Spleen (tissue), 11 donors: ENCODE measurements around the gene PALLD. TPM values are rescaled to one million over a fixed set of nuclear protein-coding genes. Genes with fewer than 3 reads are reported as not detected.

Source experiments
- DNase-seq: peaks from one replicate; pipeline ENCODE4 v3.0.0-alpha.2; 2020
- H3K27ac ChIP-seq, 8 donors: fragments of 200-600 bp; sonication (generic) in 7 of 8; 1 replicate in 4 of 8; 2 replicates in 4 of 8; pipeline versions ENCODE4 v1.5.0 to v1.8.0; 2016 to 2021; ENCODE audit warnings: inconsistent platforms in 4 of 8, mild to moderate bottlenecking in 4 of 8, moderate library complexity in 1 of 8
- H3K27me3 ChIP-seq, 7 donors: fragments of 200-600 bp; sonication (generic) in 6 of 7; replicated peaks in 1 of 7; 1 replicate in 4 of 7; 2 replicates in 3 of 7; pipeline versions ENCODE4 v1.5.0 to v1.8.0; 2016 to 2021; ENCODE audit warnings: inconsistent platforms in 3 of 7, mild to moderate bottlenecking in 1 of 7
- H3K36me3 ChIP-seq, 6 donors: fragments of 200-600 bp; sonication (generic) in 5 of 6; 1 replicate in 4 of 6; 2 replicates in 2 of 6; pipeline versions ENCODE4 v1.5.0 to v1.8.0; 2016 to 2021; ENCODE audit warnings: inconsistent platforms in 2 of 6
- H3K4me1 ChIP-seq, 6 donors: fragments of 200-600 bp; sonication (generic) in 5 of 6; 1 replicate in 3 of 6; 2 replicates in 3 of 6; pipeline versions ENCODE4 v1.5.0 to v1.8.0; 2016 to 2021; ENCODE audit warnings: inconsistent platforms in 3 of 6
- H3K4me3 ChIP-seq, 8 donors: fragments of 200-600 bp; sonication (generic) in 7 of 8; 1 replicate in 4 of 8; 2 replicates in 4 of 8; pipeline versions ENCODE4 v1.5.0 to v1.8.0; 2016 to 2021; ENCODE audit warnings: inconsistent platforms in 4 of 8, mild to moderate bottlenecking in 4 of 8, moderate library complexity in 2 of 8
- H3K9me3 ChIP-seq, 8 donors: fragments of 200-600 bp; sonication (generic) in 7 of 8; 1 replicate in 4 of 8; 2 replicates in 4 of 8; pipeline versions ENCODE4 v1.5.0 to v1.8.0; 2016 to 2021; ENCODE audit warnings: inconsistent platforms in 4 of 8
- CTCF ChIP-seq, 11 experiments: fragments of 200-600 bp in 7 of 11; fragments of 450-650 bp in 4 of 11; sonication (generic) in 4 of 11; IDR thresholded peaks in 8 of 11; conservative IDR thresholded peaks in 3 of 11; 1 replicate in 7 of 11; 2 replicates in 4 of 11; pipeline versions ENCODE4 v1.4.0 to v1.8.0; 2016 to 2021; ENCODE audit warnings: antibody characterized with exemption in 11 of 11, inconsistent platforms in 4 of 11, mild to moderate bottlenecking in 1 of 11
- POLR2A ChIP-seq, 3 donors: fragments of 450-650 bp; IDR thresholded peaks; one replicate each; pipeline ENCODE4 v1.5.1; 2017; ENCODE audit warnings: antibody characterized with exemption in 3 of 3, mild to moderate bottlenecking in 1 of 3
- POLR2AphosphoS5 ChIP-seq, 3 donors: sonication (generic); formaldehyde crosslinking; IDR thresholded peaks; one replicate each; pipeline ENCODE4 v1.5.1; 2017; ENCODE audit warnings: antibody characterized with exemption in 3 of 3
- WGBS, 5 donors: extraction: QIAGEN DNeasy Blood & Tissue Kit in 3 of 5; methylation state at CpG; one replicate each; pipeline versions ENCODE4 v1.1.5 to v1.1.7; 2013 to 2018; 5-methylcytosine and 5-hydroxymethylcytosine counted together
- intact Hi-C: fragments of 100-400 bp; cut with DNase I; formaldehyde crosslinking; loops from one replicate; pipeline ENCODE4 v1.15.0; 2023; ENCODE audit warnings: low total_unique reads
- polyA plus RNA-seq, 3 donors: library from polyadenylated mRNA; stranded (reverse); fragments of 200-250 nt; gene quantifications; one replicate each; pipeline ENCODE4 v1.2.1, GENCODE V29; 2013
- total RNA-seq, 7 donors: library from RNA; depleted of rRNA in 3 of 7; stranded (reverse); fragments of >200 nt in 3 of 7; fragmentation: NEBNext Ultra II Directional in 4 of 7; extraction: Animal tissue kit (Norgen Biotek cat#: 25700) in 4 of 7; gene quantifications; one replicate each; pipeline versions ENCODE4 v1.1.0 to v1.2.1, GENCODE V29; 2016 to 2021
- donor health status: healthy with polysubstance abuse.
- donor health status: DM: no; HTN: no; CAD: no; lungs with moderate emphysema.
- donor health status: DM: no; HTN: no; CAD: no.
- donor health status: Bipolar disorder and iron deficiency.
- donor health status: healthy.
- donor health status: DM: no; HTN: no; CAD: no.
- donor health status: DM: yes; HTN: yes; CAD: no.

Gene PALLD
- total and polyA plus RNA-seq, 10 donors: 24.3 to 228 (median 142) TPM

- H3K27me3 ChIP-seq: no peaks in the 10 kb centered on the region
- 70 to 81% (median 81%) methylated on average over 3 of the region's 3 CpGs for whole genome bisulfite sequencing, 5 donors
- H3K4me1 ChIP-seq: peaks cover 0 to 18% (median 3%) of the 10 kb centered on the region in 6 donors
- H3K36me3 ChIP-seq: no peaks in the 10 kb centered on the region
- H3K4me3 ChIP-seq: no peak overlapping the region
- intact Hi-C loops: no loop called here
- no peak for TF ChIP-seq POLR2A (IDR thresholded peaks at IDR 0.05)
- TF ChIP-seq CTCF (IDR thresholded peaks at IDR 0.05 in 8 of 11, conservative IDR thresholded peaks at IDR 0.05 in 3 of 11): no peak
- no peak for TF ChIP-seq POLR2AphosphoS5 (IDR thresholded peaks at IDR 0.05)
- peak overlapping the region in 7 of 8 donors; percentile 6 to 66 (median 53) for H3K27ac ChIP-seq
- no peak for DNase-seq
- H3K9me3 ChIP-seq: no peaks in the 10 kb centered on the region
Measured at GRCh38 chr4:168743601-168744000, 246.7 kb downstream of the PALLD start.

- intact Hi-C loops: no loop called here
- Histone ChIP-seq H3K27me3 (no peaks in the 10 kb centered on the region), H3K4me1 (peaks cover 0 to 18% (median 3%) of the 10 kb centered on the region in 6 donors), H3K9me3 (no peaks in the 10 kb centered on the region), H3K36me3 (no peaks in the 10 kb centered on the region), H3K4me3 (no peak overlapping the region), H3K27ac (peak overlapping the region in 7 of 8 donors; percentile 6 to 66 (median 53))
- no peak for DNase-seq
- TF ChIP-seq POLR2A (IDR thresholded peaks at IDR 0.05) (no peak), CTCF (IDR thresholded peaks at IDR 0.05 in 8 of 11, conservative IDR thresholded peaks at IDR 0.05 in 3 of 11) (no peak), POLR2AphosphoS5 (IDR thresholded peaks at IDR 0.05) (no peak)
- WGBS, 5 donors: 65 to 93% (median 73%) methylated on average over 3 to 5 of the region's 5 CpGs
Measured at GRCh38 chr4:168744021-168744420, 247.2 kb downstream of the PALLD start.

- 91 to 100% (median 95%) methylated on average over 1 of the region's 1 CpG for WGBS, 5 donors
- Histone ChIP-seq H3K4me1 (no peaks in the 10 kb centered on the region), H3K36me3 (no peaks in the 10 kb centered on the region), H3K27ac (no peak overlapping the region), H3K27me3 (no peaks in the 10 kb centered on the region), H3K9me3 (no peaks in the 10 kb centered on the region), H3K4me3 (no peak overlapping the region)
- no peak for DNase-seq
- intact Hi-C loops: no loop called here
- TF ChIP-seq POLR2A (IDR thresholded peaks at IDR 0.05) (no peak), CTCF (IDR thresholded peaks at IDR 0.05 in 8 of 11, conservative IDR thresholded peaks at IDR 0.05 in 3 of 11) (no peak), POLR2AphosphoS5 (IDR thresholded peaks at IDR 0.05) (no peak)
Measured at GRCh38 chr4:168748807-168749206, 252.0 kb downstream of the PALLD start.

- no peaks in the 10 kb centered on the region for H3K4me1 ChIP-seq
- 74 to 89% (median 83%) methylated on average over 12 of the region's 12 CpGs for WGBS, 5 donors
- no peak for DNase-seq
- H3K4me3 ChIP-seq: no peak overlapping the region
- H3K9me3 ChIP-seq: no peaks in the 10 kb centered on the region
- TF ChIP-seq POLR2A (IDR thresholded peaks at IDR 0.05) (no peak), CTCF (IDR thresholded peaks at IDR 0.05 in 8 of 11, conservative IDR thresholded peaks at IDR 0.05 in 3 of 11) (no peak), POLR2AphosphoS5 (IDR thresholded peaks at IDR 0.05) (no peak)
- peak overlapping the region in 1 of 8 donors; percentile 5 for H3K27ac ChIP-seq
- H3K27me3 ChIP-seq: no peaks in the 10 kb centered on the region
- no peaks in the 10 kb centered on the region for H3K36me3 ChIP-seq
- intact Hi-C loops: no loop called here
Measured at GRCh38 chr4:168751263-168752225, 254.7 kb downstream of the PALLD start.
